ENCODE measurements around the gene CXCL5. TPM values are rescaled to one million over a fixed set of nuclear protein-coding genes. Genes with fewer than 3 reads are reported as not detected.
"Not testable (repeated sequence)": the region's sequence is repeated elsewhere in the genome, so short reads cannot be mapped to it uniquely, and the experiment has no call there.

Gene CXCL5
- total RNA-seq, 1 experiment from 2014 or later: not detected

DNA sequence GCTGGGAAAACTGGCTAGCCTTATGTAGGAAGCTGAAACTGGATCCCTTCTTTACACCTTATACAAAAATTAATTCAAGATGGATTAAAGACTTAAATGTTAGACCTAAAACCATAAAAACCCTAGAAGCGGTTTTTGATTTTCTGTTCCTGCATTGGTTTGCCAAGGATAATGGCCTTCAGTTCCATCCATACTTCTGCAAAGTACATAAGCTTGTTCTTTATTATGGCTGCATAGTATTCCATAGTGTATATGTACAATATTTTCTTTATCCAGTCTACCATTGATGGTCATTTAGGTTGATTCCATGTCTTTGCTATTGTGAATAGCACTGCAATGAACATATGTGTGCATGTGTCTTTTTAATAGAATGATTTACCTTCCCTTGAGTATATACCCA, 39.4 kb downstream of the CXCL5 start:
- H3K36me3 ChIP-seq (ENCODE audit: insufficient read depth, low read length); H3K27me3 ChIP-seq (ENCODE audit: low read length); H3K9ac ChIP-seq (ENCODE audit: low read length); H3K4me2 ChIP-seq (ENCODE audit: low read depth, low read length, poor library complexity, severe bottlenecking); H4K20me1 ChIP-seq (ENCODE audit: insufficient read depth, low read depth, low read length); H3K27ac ChIP-seq (ENCODE audit: low read length); H2AFZ ChIP-seq (ENCODE audit: low read length); H3K4me3 ChIP-seq (ENCODE audit: low read length); DNase-seq; H3K79me2 ChIP-seq (ENCODE audit: low read length); H3K9me3 ChIP-seq (ENCODE audit: low read length); H3K4me1 ChIP-seq (ENCODE audit: low read length); H3K9me2 ChIP-seq (replicated peaks; ENCODE audit: insufficient read depth, low read length): not testable (repeated sequence)

DNA sequence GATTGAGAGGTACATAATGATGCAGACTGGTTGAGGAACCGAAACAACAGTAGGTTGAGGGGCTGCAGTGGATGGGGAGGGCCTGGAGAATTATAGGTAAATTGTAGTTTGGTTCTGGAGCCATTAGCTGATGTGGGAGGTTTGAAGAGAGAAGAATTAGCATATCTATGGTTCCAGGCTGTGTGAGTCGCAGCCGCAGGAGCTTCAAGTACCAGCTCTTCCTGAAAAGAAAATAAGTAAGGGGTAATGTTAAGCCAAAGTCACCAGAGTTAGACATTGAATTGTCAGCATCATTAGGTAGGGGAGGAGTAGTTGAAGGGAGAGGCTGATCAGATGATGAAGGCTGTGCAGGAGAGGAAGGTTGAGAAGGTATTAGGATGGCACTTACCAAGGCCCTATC, 46.1 kb downstream of the CXCL5 start:
- Histone ChIP-seq H3K27me3 (ENCODE audit: low read length) (no peaks in the 10 kb centered on the region), H3K9ac (ENCODE audit: low read length) (no peak overlapping the region), H3K79me2 (ENCODE audit: low read length) (no peaks in the 10 kb centered on the region), H3K36me3 (ENCODE audit: insufficient read depth, low read length) (no peaks in the 10 kb centered on the region), H3K4me2 (ENCODE audit: low read depth, low read length, poor library complexity, severe bottlenecking) (no peak overlapping the region), H3K4me1 (ENCODE audit: low read length) (no peaks in the 10 kb centered on the region), H3K4me3 (ENCODE audit: low read length) (no peak overlapping the region), H3K9me3 (ENCODE audit: low read length) (no peaks in the 10 kb centered on the region), H2AFZ (ENCODE audit: low read length) (no peak overlapping the region), H4K20me1 (ENCODE audit: insufficient read depth, low read depth, low read length) (no peaks in the 10 kb centered on the region), H3K27ac (ENCODE audit: low read length) (no peak overlapping the region), H3K9me2 (replicated peaks; ENCODE audit: insufficient read depth, low read length) (no peaks in the 10 kb centered on the region)
- no peak for DNase-seq

DNA sequence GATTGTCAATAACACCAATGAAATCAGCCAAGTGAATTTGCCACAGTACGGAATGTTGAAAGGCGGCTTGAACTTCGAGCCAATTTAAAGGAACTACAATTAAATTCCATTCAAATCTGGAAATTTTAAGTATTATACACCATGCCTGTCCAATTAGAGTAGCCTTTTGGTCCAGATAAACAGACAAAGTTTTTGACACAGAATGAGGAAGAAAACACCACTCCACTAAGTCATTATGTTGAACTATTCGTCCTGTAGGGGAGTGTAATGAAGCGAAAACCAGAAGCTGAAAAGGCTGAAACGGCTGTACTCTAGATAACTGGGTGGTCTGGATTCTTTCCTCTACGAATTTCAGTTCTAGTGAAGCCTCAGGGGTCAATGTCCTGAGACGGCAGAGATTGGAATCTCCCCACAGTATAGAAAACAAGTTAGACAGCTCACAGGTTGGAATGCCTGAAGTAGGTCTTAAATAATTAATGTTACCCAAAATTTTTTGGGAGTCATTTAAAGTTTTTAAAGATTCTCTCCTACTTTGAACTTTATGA, 48.0 kb downstream of the CXCL5 start:
- H3K27ac ChIP-seq (ENCODE audit: low read length); DNase-seq; H3K9me2 ChIP-seq (replicated peaks; ENCODE audit: insufficient read depth, low read length); H3K4me1 ChIP-seq (ENCODE audit: low read length); H3K36me3 ChIP-seq (ENCODE audit: insufficient read depth, low read length); H3K9ac ChIP-seq (ENCODE audit: low read length); H2AFZ ChIP-seq (ENCODE audit: low read length); H3K9me3 ChIP-seq (ENCODE audit: low read length); H3K4me3 ChIP-seq (ENCODE audit: low read length); H3K79me2 ChIP-seq (ENCODE audit: low read length); H4K20me1 ChIP-seq (ENCODE audit: insufficient read depth, low read depth, low read length); H3K27me3 ChIP-seq (ENCODE audit: low read length); H3K4me2 ChIP-seq (ENCODE audit: low read depth, low read length, poor library complexity, severe bottlenecking): not testable (repeated sequence)

DNA sequence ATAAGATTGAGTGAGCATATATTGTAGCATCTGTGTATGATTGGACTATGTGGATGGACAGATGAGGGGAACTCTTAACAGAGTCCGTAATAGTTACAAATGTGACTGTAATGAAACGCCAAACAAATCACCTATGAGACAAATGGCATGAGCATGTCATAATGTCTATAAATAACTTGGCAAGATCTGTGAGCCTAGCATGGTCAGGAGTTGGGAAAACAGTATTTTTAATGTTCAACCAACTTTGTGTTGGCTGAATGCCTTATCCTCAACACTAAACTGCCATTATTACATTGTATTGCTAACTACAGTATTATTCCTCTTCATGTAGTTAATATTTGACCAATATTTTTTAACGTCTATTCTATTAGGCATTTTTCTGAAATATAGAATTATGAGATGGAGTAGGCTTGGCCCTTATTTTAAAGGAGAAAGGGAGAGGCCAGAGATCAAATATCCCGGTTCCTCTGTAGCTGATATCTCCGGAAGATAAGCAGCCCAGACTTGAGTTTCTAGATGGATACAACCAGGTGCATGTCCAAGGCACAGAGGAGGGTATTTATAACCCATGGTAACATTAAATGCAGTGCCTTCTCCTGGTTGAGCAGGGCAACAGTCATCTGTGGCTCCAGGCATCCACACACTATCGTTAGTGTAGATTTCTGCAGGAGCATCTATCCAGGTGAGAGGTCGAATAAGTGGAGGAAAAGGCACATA, 49.3 kb downstream of the CXCL5 start:
- no peaks in the 10 kb centered on the region for H3K9me2 ChIP-seq (replicated peaks; ENCODE audit: insufficient read depth, low read length)
- no peaks in the 10 kb centered on the region for H3K36me3 ChIP-seq (ENCODE audit: insufficient read depth, low read length)
- no peaks in the 10 kb centered on the region for H3K9me3 ChIP-seq (ENCODE audit: low read length)
- H2AFZ ChIP-seq (ENCODE audit: low read length): no peak overlapping the region
- H3K27ac ChIP-seq (ENCODE audit: low read length): no peak overlapping the region
- H3K79me2 ChIP-seq (ENCODE audit: low read length): no peaks in the 10 kb centered on the region
- no peak overlapping the region for H3K9ac ChIP-seq (ENCODE audit: low read length)
- H3K4me1 ChIP-seq (ENCODE audit: low read length): no peaks in the 10 kb centered on the region
- H3K4me3 ChIP-seq (ENCODE audit: low read length): no peak overlapping the region
- DNase-seq: no peak
- no peaks in the 10 kb centered on the region for H3K27me3 ChIP-seq (ENCODE audit: low read length)
- no peaks in the 10 kb centered on the region for H4K20me1 ChIP-seq (ENCODE audit: insufficient read depth, low read depth, low read length)
- no peak overlapping the region for H3K4me2 ChIP-seq (ENCODE audit: low read depth, low read length, poor library complexity, severe bottlenecking)

DNA sequence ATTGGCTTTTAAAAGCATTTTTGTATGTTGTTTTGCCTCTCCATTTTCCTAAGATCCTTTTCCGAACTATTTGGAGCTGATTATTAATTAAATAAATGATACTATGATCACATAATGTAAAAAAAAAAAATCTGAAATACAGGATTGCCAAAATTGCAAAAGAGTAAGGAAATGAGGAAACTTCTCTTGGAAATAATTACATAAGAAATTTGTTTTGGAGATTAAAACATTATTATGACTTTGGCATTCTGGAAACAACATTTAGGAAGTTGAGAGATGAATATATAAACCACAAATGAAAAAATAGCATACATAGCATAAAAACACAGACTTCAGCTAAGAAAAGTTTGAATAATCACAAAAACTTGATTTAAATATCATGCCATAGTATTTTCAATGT, 50.2 kb downstream of the CXCL5 start:
- Histone ChIP-seq H4K20me1 (ENCODE audit: insufficient read depth, low read depth, low read length) (no peaks in the 10 kb centered on the region), H2AFZ (ENCODE audit: low read length) (no peak overlapping the region), H3K9me3 (ENCODE audit: low read length) (no peaks in the 10 kb centered on the region), H3K9me2 (replicated peaks; ENCODE audit: insufficient read depth, low read length) (no peaks in the 10 kb centered on the region), H3K9ac (ENCODE audit: low read length) (no peak overlapping the region), H3K4me3 (ENCODE audit: low read length) (no peak overlapping the region), H3K36me3 (ENCODE audit: insufficient read depth, low read length) (no peaks in the 10 kb centered on the region), H3K27ac (ENCODE audit: low read length) (no peak overlapping the region), H3K27me3 (ENCODE audit: low read length) (no peaks in the 10 kb centered on the region), H3K4me2 (ENCODE audit: low read depth, low read length, poor library complexity, severe bottlenecking) (no peak overlapping the region), H3K79me2 (ENCODE audit: low read length) (no peaks in the 10 kb centered on the region), H3K4me1 (ENCODE audit: low read length) (no peaks in the 10 kb centered on the region)
- DNase-seq: no peak

DNA sequence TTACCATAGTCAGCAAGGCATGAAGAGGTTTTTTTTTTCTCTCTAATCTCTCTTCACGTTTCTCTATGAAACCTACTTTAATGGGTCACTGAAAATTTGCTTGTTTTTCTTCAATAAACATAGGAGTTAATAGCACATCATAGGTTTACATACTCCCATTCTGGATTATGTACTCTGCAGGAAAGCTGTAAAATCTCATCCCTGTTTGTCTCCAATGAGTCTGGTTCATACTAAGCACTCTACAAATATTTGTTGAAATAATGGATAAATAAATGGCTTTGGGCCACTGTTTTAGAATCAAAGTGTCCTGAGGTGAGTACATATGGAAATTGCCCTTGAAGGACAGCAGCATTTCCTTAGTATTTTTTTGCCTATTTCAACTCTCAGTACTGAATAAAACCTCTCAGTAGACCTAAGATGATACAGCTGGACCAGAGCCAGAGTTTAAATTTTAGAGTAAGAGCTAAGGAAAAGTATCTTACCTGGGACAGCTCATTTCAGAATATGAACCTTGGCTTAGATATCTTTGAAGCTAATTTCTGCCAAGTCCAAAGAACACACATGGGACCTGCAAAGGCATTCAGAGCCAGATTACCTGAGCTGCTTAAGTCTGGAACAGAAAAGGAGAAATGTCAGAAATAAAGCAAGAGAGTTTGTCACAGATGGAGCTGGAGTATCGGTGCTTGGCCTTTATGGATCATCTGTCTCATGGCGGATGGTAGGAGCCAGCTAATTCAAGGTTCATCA, 51.1 kb downstream of the CXCL5 start:
- no peak for DNase-seq
- H3K9ac ChIP-seq (ENCODE audit: low read length): no peak overlapping the region
- H3K4me1 ChIP-seq (ENCODE audit: low read length): no peaks in the 10 kb centered on the region
- no peaks in the 10 kb centered on the region for H3K9me3 ChIP-seq (ENCODE audit: low read length)
- H2AFZ ChIP-seq (ENCODE audit: low read length): no peak overlapping the region
- H3K4me2 ChIP-seq (ENCODE audit: low read depth, low read length, poor library complexity, severe bottlenecking): no peak overlapping the region
- H3K27me3 ChIP-seq (ENCODE audit: low read length): no peaks in the 10 kb centered on the region
- no peaks in the 10 kb centered on the region for H3K79me2 ChIP-seq (ENCODE audit: low read length)
- H3K4me3 ChIP-seq (ENCODE audit: low read length): no peak overlapping the region
- H3K9me2 ChIP-seq (replicated peaks; ENCODE audit: insufficient read depth, low read length): no peaks in the 10 kb centered on the region
- no peaks in the 10 kb centered on the region for H3K36me3 ChIP-seq (ENCODE audit: insufficient read depth, low read length)
- no peak overlapping the region for H3K27ac ChIP-seq (ENCODE audit: low read length)
- no peaks in the 10 kb centered on the region for H4K20me1 ChIP-seq (ENCODE audit: insufficient read depth, low read depth, low read length)

DNA sequence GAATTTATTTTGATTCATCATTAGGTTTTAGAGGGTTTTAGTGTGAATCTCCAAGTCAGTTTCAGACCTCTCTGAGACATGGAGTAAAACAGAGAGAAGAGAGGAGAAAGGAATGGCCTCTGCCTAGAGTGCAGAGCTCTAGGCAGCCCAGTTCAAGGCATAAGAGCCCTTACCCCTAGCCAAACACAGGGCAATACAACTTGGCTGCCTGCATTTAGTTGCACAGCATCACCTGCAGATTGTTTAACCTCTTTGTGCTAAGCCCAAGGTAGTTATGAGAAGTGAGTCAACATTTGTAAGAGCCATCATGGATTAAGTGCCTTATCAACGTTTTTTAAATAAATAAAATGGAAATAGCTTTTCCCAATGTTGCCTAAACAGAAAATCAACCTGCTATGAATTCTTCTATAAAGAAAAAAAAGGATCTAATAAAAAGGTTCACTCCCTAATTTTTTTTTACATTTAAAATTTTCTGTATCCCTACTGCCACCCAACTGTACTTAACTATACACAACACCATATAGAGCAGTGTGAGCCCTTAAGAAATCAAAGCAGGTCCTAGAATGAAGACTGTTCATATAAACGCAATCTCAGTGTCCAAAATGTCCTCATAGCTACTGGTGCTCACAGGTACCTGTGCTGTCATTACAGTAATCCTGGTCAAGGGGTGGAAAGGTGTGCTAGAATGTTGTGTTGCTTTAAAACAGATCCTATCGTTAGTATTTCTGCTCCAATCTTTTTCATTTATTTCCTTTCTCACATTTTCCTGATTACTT, 52.6 kb downstream of the CXCL5 start:
- Histone ChIP-seq H3K36me3 (ENCODE audit: insufficient read depth, low read length) (no peaks in the 10 kb centered on the region), H3K4me2 (ENCODE audit: low read depth, low read length, poor library complexity, severe bottlenecking) (no peak overlapping the region), H3K9ac (ENCODE audit: low read length) (no peak overlapping the region), H3K9me2 (replicated peaks; ENCODE audit: insufficient read depth, low read length) (no peaks in the 10 kb centered on the region), H3K4me1 (ENCODE audit: low read length) (no peaks in the 10 kb centered on the region), H2AFZ (ENCODE audit: low read length) (no peak overlapping the region), H4K20me1 (ENCODE audit: insufficient read depth, low read depth, low read length) (no peaks in the 10 kb centered on the region), H3K79me2 (ENCODE audit: low read length) (no peaks in the 10 kb centered on the region), H3K9me3 (ENCODE audit: low read length) (no peaks in the 10 kb centered on the region), H3K27ac (ENCODE audit: low read length) (no peak overlapping the region), H3K27me3 (ENCODE audit: low read length) (no peaks in the 10 kb centered on the region), H3K4me3 (ENCODE audit: low read length) (no peak overlapping the region)
- no peak for DNase-seq

Measured in Karpas-422 (cell line).